Neural progenitor cell (in vitro differentiated cells): ENCODE data around the gene PHF3.

Experiments used
- EZH2 ChIP-seq: fragments of 200-600 bp; sonication (generic); IDR thresholded peaks from 2 replicates; pipeline ENCODE4 v1.6.1; 2017; ENCODE audit warnings: antibody characterized with exemption, mild to moderate bottlenecking, moderate library complexity
- EZH2phosphoT487 ChIP-seq: fragments of 200-600 bp; sonication (generic); IDR thresholded peaks from 2 replicates; pipeline ENCODE4 v1.6.1; 2017; ENCODE audit warnings: antibody characterized with exemption
- TF ChIP-seq, protein P1 (sequence below): fragments of 200-600 bp; sonication (generic); IDR thresholded peaks from 2 replicates; pipeline ENCODE4 v1.5.1; 2017; ENCODE audit warnings: antibody characterized with exemption, mild to moderate bottlenecking

DNA sequence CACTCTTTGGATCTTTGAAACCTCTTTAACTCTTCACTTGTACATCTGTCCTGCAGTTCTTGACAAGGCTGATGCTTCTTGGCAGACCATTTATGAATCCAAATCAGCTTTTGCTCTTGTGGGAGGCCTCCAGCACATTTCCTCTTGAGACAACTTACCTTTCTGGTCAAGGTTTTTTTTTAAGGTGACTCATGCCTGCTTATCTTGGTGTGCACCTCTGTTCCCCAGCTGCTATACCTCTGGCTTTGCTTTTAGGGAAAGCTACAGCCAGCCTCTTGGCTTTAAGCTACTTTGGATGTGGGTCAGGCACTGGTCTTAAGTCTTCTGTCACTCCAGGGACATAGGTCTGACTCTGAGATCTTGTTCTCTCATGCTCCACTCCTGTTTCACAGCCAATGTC, 106.5 kb downstream of the PHF3 start:
- TF ChIP-seq, protein P1, sequence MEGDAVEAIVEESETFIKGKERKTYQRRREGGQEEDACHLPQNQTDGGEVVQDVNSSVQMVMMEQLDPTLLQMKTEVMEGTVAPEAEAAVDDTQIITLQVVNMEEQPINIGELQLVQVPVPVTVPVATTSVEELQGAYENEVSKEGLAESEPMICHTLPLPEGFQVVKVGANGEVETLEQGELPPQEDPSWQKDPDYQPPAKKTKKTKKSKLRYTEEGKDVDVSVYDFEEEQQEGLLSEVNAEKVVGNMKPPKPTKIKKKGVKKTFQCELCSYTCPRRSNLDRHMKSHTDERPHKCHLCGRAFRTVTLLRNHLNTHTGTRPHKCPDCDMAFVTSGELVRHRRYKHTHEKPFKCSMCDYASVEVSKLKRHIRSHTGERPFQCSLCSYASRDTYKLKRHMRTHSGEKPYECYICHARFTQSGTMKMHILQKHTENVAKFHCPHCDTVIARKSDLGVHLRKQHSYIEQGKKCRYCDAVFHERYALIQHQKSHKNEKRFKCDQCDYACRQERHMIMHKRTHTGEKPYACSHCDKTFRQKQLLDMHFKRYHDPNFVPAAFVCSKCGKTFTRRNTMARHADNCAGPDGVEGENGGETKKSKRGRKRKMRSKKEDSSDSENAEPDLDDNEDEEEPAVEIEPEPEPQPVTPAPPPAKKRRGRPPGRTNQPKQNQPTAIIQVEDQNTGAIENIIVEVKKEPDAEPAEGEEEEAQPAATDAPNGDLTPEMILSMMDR, result no peak
- no peak for TF ChIP-seq EZH2
- no peak for TF ChIP-seq EZH2phosphoT487
